ENCODE results near the gene PCSK6.
A peak's percentile ranks its signal among the peaks of the same experiment; 100 is the strongest.

PCSK6 gene

GRCh38 chr15:101269479-101270223 is 219.9 kb downstream of the PCSK6 start:
- no peak for DNase-seq (ENCODE audit: low spot score)
- peak; percentile 11 for TF ChIP-seq CTCF (IDR thresholded peaks at IDR 0.05; ENCODE audit: extremely low read depth, missing control alignments)

- DNase-seq (ENCODE audit: low spot score): no peak
- no peak for TF ChIP-seq CTCF (IDR thresholded peaks at IDR 0.05; ENCODE audit: extremely low read depth, missing control alignments)
Measured at GRCh38 chr15:101267320-101268104, 222.0 kb downstream of the PCSK6 start.

DNA sequence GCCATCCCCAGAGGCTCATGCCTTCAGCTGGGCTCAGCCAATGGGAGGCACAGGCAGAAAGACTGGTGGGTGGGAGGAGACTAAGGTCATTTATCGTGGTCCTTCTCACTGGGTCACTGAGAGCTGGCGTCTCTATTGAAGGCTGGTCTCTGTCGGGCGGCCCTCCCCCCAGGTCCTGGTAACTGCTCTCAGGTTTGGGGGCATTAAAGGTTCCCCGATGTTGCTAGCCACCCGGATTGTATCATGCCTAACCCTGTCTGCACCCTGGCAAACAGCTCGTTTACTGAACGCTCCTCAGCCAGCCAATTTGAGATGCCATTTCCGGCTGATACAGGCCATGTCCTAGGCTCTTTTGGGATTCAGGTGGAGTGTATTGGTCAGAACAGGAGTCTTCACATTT is 222.7 kb downstream of the PCSK6 start:
- DNase-seq (ENCODE audit: low spot score): no peak
- TF ChIP-seq CTCF (IDR thresholded peaks at IDR 0.05; ENCODE audit: extremely low read depth, missing control alignments): no peak

DNA sequence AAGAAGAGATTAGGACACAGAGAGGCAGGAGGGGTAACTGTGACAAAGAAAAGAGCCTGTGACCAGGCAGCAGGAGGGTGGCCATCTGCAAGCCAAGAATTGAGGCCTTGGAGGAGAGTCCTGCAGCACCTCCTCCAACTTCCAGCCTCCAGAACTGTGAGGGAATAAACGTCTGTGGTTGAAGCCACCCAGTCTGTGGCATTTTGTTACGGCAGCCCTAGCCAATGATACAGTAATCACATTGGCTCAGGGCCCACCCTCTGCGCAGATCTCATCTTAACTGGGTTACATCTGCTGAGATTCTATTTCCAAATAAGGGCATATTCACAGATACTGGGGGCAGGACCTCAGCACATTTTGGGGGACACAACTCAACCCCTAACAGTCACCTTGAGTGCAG is 223.5 kb downstream of the PCSK6 start:
- no peak for TF ChIP-seq CTCF (IDR thresholded peaks at IDR 0.05; ENCODE audit: extremely low read depth, missing control alignments)
- no peak for DNase-seq (ENCODE audit: low spot score)

- peak; percentile 57 for DNase-seq (ENCODE audit: low spot score)
- no peak for TF ChIP-seq CTCF (IDR thresholded peaks at IDR 0.05; ENCODE audit: extremely low read depth, missing control alignments)
Measured at GRCh38 chr15:101264911-101265641, 224.4 kb downstream of the PCSK6 start.

DNA sequence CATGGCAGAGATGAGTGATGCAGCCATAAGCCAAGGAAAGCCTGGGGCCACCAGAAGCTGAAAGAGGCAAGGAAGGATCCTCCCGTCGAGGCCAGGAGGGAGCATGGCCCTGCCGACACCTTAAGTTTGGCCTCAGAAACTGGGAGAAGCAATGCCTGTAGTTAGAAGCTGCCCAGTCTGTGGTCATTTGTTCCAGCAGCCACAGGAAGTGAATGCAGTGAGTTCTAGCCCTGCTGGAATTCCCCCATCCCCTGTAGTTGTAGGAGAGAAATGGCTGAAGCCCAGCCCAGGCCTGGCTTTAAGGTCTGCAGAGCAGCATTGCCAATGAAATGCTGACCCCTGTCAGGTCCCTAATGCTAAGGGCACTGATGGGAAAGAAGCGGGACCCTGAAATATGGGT is 225.5 kb downstream of the PCSK6 start:
- DNase-seq (ENCODE audit: low spot score): peak; percentile 63

More for the DNA sequence above, 225.5 kb downstream of the PCSK6 start:
- TF ChIP-seq CTCF (IDR thresholded peaks at IDR 0.05; ENCODE audit: extremely low read depth, missing control alignments): no peak

Data from GM20000 (cell line).